Activated CD4-positive, CD25-positive, alpha-beta regulatory T cell treated with anti-CD3 and anti-CD28 coated beads, Interleukin-2, amount 50 U/mL, for 72 hours (primary cell): ENCODE data around the gene PNISR.

Experiments
- DNase-seq: peaks from one replicate; pipeline ENCODE4 v3.0.0; 2021

PNISR gene

DNA sequence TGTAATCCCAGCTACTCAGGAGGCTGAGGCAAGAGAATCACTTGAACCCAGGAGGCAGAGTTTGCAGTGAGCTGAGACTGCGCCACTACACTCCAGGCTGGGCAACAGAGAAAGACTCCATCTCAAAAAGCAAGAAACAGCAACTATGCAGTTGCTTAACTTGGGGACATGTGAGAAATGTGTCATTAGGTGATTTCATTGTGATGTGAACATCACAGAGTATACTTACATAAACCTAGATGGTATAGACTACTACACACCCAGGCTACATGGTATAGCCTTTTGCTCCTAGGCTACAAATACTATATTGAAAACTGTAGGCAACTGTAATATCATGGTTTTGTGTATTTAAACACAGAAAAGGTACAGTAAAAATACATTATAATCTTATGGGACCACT, 27.8 kb downstream of the PNISR start:
- no peak for DNase-seq

GRCh38 chr6:99393698-99394531, 31.2 kb downstream of the PNISR start, which contains the start of gene COQ3:
Gene COQ3, minus strand, starts transcription at chr6:99394195. Its CDS starts 16 bp downstream, at chr6:99394179.
- DNase-seq, result peak; percentile 75

DNA sequence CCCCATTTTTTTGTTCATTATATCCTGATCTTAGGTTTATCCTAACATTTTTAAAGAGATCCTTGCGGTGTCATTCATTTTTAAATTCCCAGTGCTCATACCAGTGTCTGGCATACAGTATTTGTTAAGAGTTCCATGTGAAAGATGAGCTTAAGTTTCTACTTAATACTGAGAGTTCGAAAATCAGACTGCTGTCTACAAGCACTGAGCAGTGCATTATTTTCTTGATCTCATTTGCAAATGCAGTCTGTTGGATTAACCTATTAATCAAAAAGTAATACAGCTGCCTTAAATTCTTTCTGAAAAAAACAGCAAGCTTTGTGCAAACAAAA, 31.8 kb downstream of the PNISR start:
- DNase-seq, result no peak

DNA sequence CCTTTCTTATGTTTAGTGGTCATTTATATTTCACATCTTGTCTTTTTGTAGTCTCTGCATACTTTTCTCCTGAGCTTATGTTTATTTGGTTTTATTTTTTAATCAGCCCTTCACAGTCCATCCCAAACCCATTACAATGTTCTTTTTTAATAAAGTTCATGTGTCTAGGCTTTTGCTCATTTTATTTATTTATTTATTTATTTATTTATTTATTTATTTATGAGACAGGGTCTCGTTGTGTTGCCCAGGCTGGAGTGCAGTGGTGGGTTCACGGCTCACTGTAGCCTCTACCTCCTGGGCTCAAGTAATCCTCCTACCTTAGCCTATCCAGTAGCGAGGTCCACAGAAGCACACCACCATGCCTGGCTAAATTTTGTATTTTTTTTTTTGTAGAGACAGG, 34.2 kb downstream of the PNISR start:
- no peak for DNase-seq

DNA sequence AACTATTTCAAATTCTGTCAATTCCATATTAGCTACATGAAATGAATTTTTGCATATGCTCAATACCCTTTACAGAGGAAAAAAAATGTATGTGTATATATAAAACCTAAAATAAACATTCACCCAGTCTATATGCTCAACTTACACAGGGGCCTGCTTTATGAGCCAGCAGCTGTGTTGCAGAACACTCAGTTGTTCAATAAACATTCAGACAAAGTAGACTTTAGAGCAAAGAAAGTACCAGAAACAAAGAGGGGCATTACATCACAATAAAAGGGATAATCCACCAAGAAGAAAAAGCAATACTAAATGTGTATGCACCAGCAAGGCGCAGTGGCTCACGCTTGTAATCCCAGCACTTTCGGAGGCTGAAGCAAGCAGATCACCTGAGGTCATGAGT, 40.6 kb downstream of the PNISR start:
- DNase-seq, result no peak

GRCh38 chr6:99378636-99379035, 46.5 kb downstream of the PNISR start:
- no peak for DNase-seq

DNA sequence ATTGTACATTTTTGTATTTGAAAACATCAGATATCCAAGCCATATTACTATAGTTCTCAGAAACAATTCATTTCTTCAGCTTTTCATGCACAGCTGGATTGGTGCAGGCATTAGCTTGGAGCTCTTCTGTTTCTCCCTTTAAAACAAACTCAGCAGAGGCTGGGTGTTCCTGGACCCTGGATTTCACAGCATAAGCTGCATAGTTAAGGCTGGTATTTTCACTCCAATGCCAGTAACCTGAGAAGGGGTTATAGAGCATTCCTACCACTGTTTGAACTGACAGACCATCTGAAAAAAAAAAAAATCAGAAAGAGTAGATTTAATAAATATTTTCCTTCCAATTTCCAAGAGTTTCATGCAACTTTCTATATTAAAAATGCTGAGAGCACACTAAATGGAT, 55.6 kb downstream of the PNISR start:
- DNase-seq, result no peak

DNA sequence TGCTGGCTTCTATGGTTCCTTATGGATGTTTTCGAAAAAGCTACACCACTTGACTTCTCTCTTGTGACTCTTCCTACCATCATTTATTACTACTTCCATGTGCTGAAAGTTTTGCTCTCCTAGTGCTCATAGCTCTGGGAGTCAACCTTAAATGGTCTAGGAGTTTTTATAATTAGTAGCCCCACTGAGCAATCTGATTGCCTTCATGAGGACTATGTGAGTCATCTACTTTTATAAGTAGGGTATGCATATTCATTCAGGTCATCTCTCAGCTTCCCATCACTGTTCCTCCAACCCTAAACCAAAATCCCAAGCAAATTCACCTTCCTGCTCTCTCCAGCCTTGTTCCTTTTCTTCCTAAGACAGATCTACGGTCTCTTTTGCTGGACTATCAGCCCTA, 58.3 kb downstream of the PNISR start:
- no peak for DNase-seq

- DNase-seq, result no peak
Measured at GRCh38 chr6:99364026-99364425, 61.1 kb downstream of the PNISR start.

DNA sequence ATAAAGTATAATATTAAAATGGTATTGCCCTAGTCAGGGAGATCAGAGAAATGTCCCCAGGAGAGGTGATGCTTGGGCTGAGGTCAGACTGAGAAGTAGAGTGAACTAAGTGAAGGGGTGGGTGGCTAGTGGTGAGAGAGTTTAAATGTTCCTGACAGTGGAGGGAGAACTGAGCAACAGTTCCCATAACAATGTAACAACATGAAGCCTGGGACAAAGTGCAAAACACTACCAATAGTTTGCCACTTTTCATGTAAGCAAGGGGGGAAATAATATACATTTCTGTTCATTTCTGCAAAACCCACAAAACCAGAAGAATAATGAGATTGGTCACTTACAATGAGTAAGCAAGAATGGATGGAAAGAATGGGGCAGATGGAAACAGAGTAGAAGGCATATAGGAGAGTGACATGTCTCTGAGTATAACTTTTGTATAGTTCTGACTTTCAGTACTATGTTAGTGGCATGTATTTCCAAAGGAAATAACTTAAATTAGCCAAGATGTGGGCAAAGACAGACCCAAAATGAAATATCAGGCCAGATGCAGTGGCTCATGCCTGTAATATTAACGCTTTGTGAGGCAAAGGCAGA, 62.3 kb downstream of the PNISR start:
- DNase-seq, result no peak

GRCh38 chr6:99359800-99360199, 65.3 kb downstream of the PNISR start:
- DNase-seq, result no peak

- no peak for DNase-seq
Measured at GRCh38 chr6:99356641-99357040, 68.5 kb downstream of the PNISR start.

DNA sequence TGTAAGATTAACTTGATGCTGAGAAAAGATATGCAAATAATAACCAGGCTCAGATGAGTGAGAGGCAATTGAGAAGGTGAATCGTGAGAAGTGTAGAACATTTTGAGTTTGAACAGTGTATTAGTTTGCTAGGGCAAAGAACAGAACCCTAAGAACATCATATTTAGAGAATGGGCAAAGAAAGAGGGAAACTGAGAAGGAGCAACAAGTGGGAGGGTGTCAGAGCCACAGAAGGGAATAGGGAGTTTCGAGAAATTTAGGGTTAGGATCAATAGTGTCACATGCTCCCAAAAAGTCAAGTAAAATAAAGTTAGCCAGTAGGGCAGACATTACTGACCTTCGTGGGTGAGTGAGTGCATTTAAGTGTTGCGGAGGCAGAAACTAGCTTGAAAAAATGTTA, 70.1 kb downstream of the PNISR start:
- no peak for DNase-seq

DNA sequence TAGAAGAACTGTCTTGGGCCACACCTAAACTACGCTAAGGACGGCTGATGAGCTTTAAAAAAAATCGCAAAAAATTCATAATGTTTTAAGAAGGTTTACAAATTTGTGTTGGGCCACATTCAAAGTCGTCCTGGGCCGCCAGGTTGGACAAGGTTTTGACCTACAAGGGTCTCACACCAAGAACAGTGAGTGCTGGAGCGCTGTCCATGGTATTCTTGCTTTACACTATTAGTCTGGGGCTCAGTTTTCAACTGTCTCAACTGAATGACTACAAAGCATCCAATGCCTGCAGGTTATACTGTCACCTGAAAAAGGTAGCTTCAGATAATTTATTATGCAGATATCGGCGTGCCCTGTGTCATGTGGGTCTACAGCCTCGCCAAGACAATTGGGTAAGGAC, 72.0 kb downstream of the PNISR start:
- DNase-seq, result no peak

DNA sequence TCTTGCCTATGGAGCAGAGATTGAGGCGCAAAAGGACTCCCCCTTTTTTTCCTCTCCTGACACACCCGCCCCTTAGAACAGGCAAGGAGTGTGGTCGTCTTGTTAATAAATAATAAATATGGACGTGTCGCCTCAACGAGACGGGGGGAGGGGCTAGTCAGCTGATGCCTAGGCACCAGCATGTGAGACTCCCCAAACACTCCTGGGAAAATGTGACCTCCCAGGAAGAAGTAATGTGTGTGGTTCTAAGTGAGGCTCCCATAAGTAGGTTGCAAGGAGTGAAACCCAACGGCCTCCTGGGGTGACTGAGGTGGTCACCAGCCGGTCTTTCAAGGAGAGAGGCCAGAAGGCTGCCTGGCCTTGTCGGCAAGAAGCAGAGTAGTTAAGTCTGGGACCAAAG, 74.5 kb downstream of the PNISR start:
- no peak for DNase-seq

- no peak for DNase-seq
Measured at GRCh38 chr6:99349171-99350141, 75.7 kb downstream of the PNISR start, which contains the start of gene FAXC. Gene FAXC, minus strand, starts transcription at chr6:99349674. Its CDS starts 302 bp downstream, at chr6:99349372.

GRCh38 chr6:99348288-99349170, 76.6 kb downstream of the PNISR start:
- no peak for DNase-seq
